Suprapubic skin (tissue), 3 donors: ENCODE measurements around the gene TMEM88.

Source experiments
- EP300 ChIP-seq: sonication (generic); formaldehyde crosslinking; IDR thresholded peaks from one replicate; pipeline ENCODE4 v1.6.1; 2017; ENCODE audit warnings: antibody characterized with exemption
- POLR2A ChIP-seq, 2 donors: fragments of 450-650 bp; IDR thresholded peaks; one replicate each; pipeline ENCODE4 v1.6.1; 2017; ENCODE audit warnings: antibody characterized with exemption in 2 of 2, mild to moderate bottlenecking in 2 of 2, moderate library complexity in 2 of 2
- TF ChIP-seq, protein P1 (sequence below), 2 donors: fragments of 200-600 bp in 1 of 2; fragments of 450-650 bp in 1 of 2; sonication (generic) in 1 of 2; IDR thresholded peaks; one replicate each; pipeline ENCODE4 v1.5.1; 2016 to 2019; ENCODE audit warnings: antibody characterized with exemption in 2 of 2, mild to moderate bottlenecking in 1 of 2, moderate library complexity in 1 of 2

GRCh38 chr17:7854851-7855659 lies at the start of gene TMEM88:
- TF ChIP-seq, protein P1, sequence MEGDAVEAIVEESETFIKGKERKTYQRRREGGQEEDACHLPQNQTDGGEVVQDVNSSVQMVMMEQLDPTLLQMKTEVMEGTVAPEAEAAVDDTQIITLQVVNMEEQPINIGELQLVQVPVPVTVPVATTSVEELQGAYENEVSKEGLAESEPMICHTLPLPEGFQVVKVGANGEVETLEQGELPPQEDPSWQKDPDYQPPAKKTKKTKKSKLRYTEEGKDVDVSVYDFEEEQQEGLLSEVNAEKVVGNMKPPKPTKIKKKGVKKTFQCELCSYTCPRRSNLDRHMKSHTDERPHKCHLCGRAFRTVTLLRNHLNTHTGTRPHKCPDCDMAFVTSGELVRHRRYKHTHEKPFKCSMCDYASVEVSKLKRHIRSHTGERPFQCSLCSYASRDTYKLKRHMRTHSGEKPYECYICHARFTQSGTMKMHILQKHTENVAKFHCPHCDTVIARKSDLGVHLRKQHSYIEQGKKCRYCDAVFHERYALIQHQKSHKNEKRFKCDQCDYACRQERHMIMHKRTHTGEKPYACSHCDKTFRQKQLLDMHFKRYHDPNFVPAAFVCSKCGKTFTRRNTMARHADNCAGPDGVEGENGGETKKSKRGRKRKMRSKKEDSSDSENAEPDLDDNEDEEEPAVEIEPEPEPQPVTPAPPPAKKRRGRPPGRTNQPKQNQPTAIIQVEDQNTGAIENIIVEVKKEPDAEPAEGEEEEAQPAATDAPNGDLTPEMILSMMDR (IDR thresholded peaks at IDR 0.05), result no peak
- TF ChIP-seq POLR2A (IDR thresholded peaks at IDR 0.05) (no peak), EP300 (no peak)
